Stomach (tissue), 4 donors: ENCODE measurements around the gene PFKFB2.

Source experiments
- POLR2AphosphoS5 ChIP-seq, 3 donors: sonication (generic); formaldehyde crosslinking; IDR thresholded peaks; one replicate each; pipeline ENCODE4 v1.6.1; 2016; ENCODE audit warnings: antibody characterized with exemption in 3 of 3
- TF ChIP-seq, protein P1 (sequence below), 7 experiments: fragments of 450-650 bp in 4 of 7; fragments of 200-600 bp in 3 of 7; sonication (generic) in 3 of 7; IDR thresholded peaks; one replicate each; pipeline ENCODE4 v1.5.1; 2016 to 2019; ENCODE audit warnings: antibody characterized with exemption in 7 of 7, control low read depth in 2 of 7, mild to moderate bottlenecking in 1 of 7

- TF ChIP-seq, protein P1, sequence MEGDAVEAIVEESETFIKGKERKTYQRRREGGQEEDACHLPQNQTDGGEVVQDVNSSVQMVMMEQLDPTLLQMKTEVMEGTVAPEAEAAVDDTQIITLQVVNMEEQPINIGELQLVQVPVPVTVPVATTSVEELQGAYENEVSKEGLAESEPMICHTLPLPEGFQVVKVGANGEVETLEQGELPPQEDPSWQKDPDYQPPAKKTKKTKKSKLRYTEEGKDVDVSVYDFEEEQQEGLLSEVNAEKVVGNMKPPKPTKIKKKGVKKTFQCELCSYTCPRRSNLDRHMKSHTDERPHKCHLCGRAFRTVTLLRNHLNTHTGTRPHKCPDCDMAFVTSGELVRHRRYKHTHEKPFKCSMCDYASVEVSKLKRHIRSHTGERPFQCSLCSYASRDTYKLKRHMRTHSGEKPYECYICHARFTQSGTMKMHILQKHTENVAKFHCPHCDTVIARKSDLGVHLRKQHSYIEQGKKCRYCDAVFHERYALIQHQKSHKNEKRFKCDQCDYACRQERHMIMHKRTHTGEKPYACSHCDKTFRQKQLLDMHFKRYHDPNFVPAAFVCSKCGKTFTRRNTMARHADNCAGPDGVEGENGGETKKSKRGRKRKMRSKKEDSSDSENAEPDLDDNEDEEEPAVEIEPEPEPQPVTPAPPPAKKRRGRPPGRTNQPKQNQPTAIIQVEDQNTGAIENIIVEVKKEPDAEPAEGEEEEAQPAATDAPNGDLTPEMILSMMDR (IDR thresholded peaks at IDR 0.05), result no peak
- no peak for TF ChIP-seq POLR2AphosphoS5 (IDR thresholded peaks at IDR 0.05)
Observed at GRCh38 chr1:207047505-207047904, 5.6 kb upstream of the PFKFB2 start.
